ENCODE data around the gene EDEM3. TPM values are rescaled to one million over a fixed set of nuclear protein-coding genes. Genes with fewer than 3 reads are reported as not detected.

Gene EDEM3
- total and polyA plus RNA-seq, 2 of the 8 experiments (the other 6 are each of a cell fraction or from before 2014, with no cell fraction given): 1.6 to 14.0 TPM

DNA sequence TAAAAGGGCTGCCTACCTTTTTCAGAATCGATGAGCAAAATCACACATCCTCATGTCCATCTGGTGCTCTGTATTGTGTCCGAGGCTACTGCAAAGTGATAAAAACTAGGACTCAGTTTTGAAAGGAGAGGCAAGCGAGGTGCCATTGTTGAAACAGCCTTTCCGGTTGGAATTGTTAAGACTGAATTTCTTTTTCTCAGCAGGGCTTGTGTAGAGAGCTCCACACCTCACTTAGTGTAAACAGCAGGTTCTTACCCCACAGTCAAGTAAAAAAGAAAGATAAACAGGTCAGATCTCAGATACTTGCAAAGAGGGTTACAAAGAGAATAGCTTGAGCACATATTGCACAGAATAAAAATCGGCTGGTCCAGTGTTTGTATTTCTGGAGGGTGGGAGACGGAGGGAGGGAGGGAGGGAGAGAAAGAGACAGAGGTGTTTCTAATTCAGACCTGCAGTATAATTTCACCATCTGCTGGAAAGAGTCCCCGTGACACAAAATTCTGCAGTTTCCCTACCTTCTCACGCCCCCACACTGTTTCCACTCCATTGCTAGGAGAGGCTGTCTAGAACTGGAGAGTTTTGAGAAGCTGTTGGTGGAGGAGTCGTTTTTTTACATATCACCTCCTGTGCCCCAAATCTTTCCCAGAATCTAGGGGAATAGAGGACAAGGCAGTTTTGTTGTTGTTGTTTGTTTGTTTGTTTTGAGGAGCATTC lies 82.5 kb downstream of the EDEM3 start:
- Histone ChIP-seq H3K4me3 (ENCODE audit: extremely low read depth in 1 of 4, insufficient read depth in 2 of 4, low read depth in 3 of 4, low read length in 4 of 4) (peak overlapping the region in 1 of 4 experiments; percentile 8; a peak in 1 of 8 replicates), H4K8ac (ENCODE audit: extremely low read depth, insufficient read depth, low read length) (no peak overlapping the region), H3K27me3 (replicated peaks in 1 of 4; ENCODE audit: control insufficient read depth in 3 of 4, extremely low read depth in 1 of 4, insufficient read depth in 3 of 4, low read length in 3 of 4) (no peaks in the 10 kb centered on the region), H3K4ac (replicated peaks; ENCODE audit: insufficient read length, low read depth, low read length) (no peak overlapping the region), H3K36me3 (ENCODE audit: control insufficient read depth in 2 of 4, insufficient read depth in 4 of 4, low read length in 3 of 4) (no peaks in the 10 kb centered on the region), H3K79me1 (ENCODE audit: low read depth, low read length) (no peaks in the 10 kb centered on the region), H3K14ac (ENCODE audit: insufficient read length) (no peak overlapping the region), H3K23me2 (ENCODE audit: low read depth, low read length) (0 out of 2 replicates have a peak, but pooled peaks cover 2% of the 10 kb centered on the region), H3K79me2 (ENCODE audit: control insufficient read depth in 1 of 2, insufficient read depth in 2 of 2, low read length in 2 of 2) (no peaks in the 10 kb centered on the region), H2BK120ac (replicated peaks; ENCODE audit: low read depth, low read length) (peak overlapping the region; percentile 89), H2BK15ac (ENCODE audit: low read length) (no peak overlapping the region), H3K4me2 (ENCODE audit: insufficient read depth in 1 of 2, low read depth in 2 of 2, low read length in 2 of 2) (peak overlapping the region; percentile 29 to 53), H3K4me1 (replicated peaks in 1 of 4; ENCODE audit: control insufficient read depth in 3 of 4, insufficient read depth in 4 of 4, low read length in 3 of 4) (peaks cover 5 to 27% (median 19%) of the 10 kb centered on the region in 4 experiments; a peak in 6 of 7 replicates), H2AK5ac (ENCODE audit: low read depth, low read length) (no peak overlapping the region), H4K91ac (replicated peaks; ENCODE audit: insufficient read length, low read length) (peak overlapping the region; percentile 36), H2BK5ac (ENCODE audit: low read depth, low read length) (peak overlapping the region; percentile 79; the same call in 1 of the 2 replicates), H2AFZ (ENCODE audit: low read length) (peak overlapping the region; percentile 90; the same call in 1 of the 2 replicates), H3K27ac (ENCODE audit: low read depth, low read length) (0 out of 2 replicates have a peak overlapping the region, but pooled peaks have one; percentile 15), H3K9me3 (ENCODE audit: insufficient read depth in 2 of 2, low read depth in 1 of 2, low read length in 1 of 2) (no peaks in the 10 kb centered on the region), H2BK20ac (ENCODE audit: low read length) (peak overlapping the region; percentile 23; the same call in 1 of the 2 replicates), H3K9ac (replicated peaks in 1 of 4; ENCODE audit: extremely low read depth in 1 of 4, low read depth in 3 of 4, low read length in 3 of 4) (no peak overlapping the region; a peak in 3 of 7 replicates), H4K5ac (ENCODE audit: insufficient read length, low read depth, low read length) (peak overlapping the region; percentile 19), H3K23ac (ENCODE audit: insufficient read length) (no peak overlapping the region), H4K20me1 (replicated peaks in 1 of 2; ENCODE audit: control insufficient read depth in 1 of 2, insufficient read depth in 2 of 2, low read length in 2 of 2) (no peaks in the 10 kb centered on the region), H2BK12ac (ENCODE audit: low read depth, low read length) (no peak overlapping the region), H3K56ac (replicated peaks; ENCODE audit: insufficient read length, low read depth, low read length) (no peak overlapping the region), H3K18ac (ENCODE audit: extremely low read depth, low read length) (no peak overlapping the region; the same call in 1 of the 2 replicates)
- POLR2A ChIA-PET (ENCODE audit: partially characterized antibody): no interaction called here
- no peak for DNase-seq (ENCODE audit: low read depth in 1 of 2, low spot score in 2 of 2)
- 51% methylated on average over 9 of the region's 9 CpGs; no CpG with 5 or more reads in 1 of the 2 experiments for WGBS, 2 experiments (ENCODE audit: extremely low coverage in 1 of 2, insufficient coverage in 1 of 2, insufficient read length in 1 of 2, insufficient replicate concordance in 2 of 2, low coverage in 1 of 2, low lambda C conversion rate in 2 of 2, missing lambda C conversion rate in 1 of 2)
- CTCF ChIA-PET (ENCODE audit: partially characterized antibody): interaction anchor here (0.6 to 5.6 kb wide), 3 partner anchors 8 to 108 kb away, joined by 3 to 20 read pairs (median 13); no protein-coding TSS in a partner anchor
- FAIRE-seq: peak; percentile 73
- no peak for TF ChIP-seq FOSL1 (IDR thresholded peaks at IDR 0.05; ENCODE audit: insufficient read depth, low read depth, low read length)
- no peak for TF ChIP-seq GABPA (IDR thresholded peaks at IDR 0.05; ENCODE audit: borderline replicate concordance, insufficient read depth, low read length)
- no peak for TF ChIP-seq POLR2AphosphoS5 (IDR thresholded peaks at IDR 0.05; ENCODE audit: low read depth, low read length)
- no peak for TF ChIP-seq NANOG (IDR thresholded peaks at IDR 0.05; ENCODE audit: insufficient read depth, low read depth, low read length, poor library complexity, severe bottlenecking)
- no peak for TF ChIP-seq POU5F1 (IDR thresholded peaks at IDR 0.05; ENCODE audit: low read depth, low read length)
- TF ChIP-seq CTBP2 (IDR thresholded peaks at IDR 0.05; ENCODE audit: borderline replicate concordance, insufficient read depth, insufficient read length, low read length): no peak
- TF ChIP-seq, protein P1, sequence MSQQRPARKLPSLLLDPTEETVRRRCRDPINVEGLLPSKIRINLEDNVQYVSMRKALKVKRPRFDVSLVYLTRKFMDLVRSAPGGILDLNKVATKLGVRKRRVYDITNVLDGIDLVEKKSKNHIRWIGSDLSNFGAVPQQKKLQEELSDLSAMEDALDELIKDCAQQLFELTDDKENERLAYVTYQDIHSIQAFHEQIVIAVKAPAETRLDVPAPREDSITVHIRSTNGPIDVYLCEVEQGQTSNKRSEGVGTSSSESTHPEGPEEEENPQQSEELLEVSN (IDR thresholded peaks at IDR 0.05): no peak
- TF ChIP-seq HDAC6 (IDR thresholded peaks at IDR 0.05; ENCODE audit: low read depth, low read length): no peak
- TF ChIP-seq CHD1 (IDR thresholded peaks at IDR 0.05; ENCODE audit: low read depth, low read length): no peak

Measured in H1 (cell line).